Ovary (tissue), 9 donors: ENCODE results near the gene ACTN1. TPM values are rescaled to one million over a fixed set of nuclear protein-coding genes. Genes with fewer than 3 reads are reported as not detected.

ENCODE experiments used
- DNase-seq, 5 donors: peaks; one replicate each; pipeline ENCODE4 v3.0.0-alpha.2; 2019 to 2020
- H3K27ac ChIP-seq, 2 donors: fragments of 200-600 bp; one replicate each; pipeline versions ENCODE4 v1.5.1 to v1.8.0; 2019 to 2022
- H3K27me3 ChIP-seq: fragments of 200-600 bp; one replicate; pipeline ENCODE4 v1.8.0; 2022
- H3K36me3 ChIP-seq: fragments of 200-600 bp; sonication (generic); one replicate; pipeline ENCODE4 v1.5.1; 2019
- H3K4me1 ChIP-seq: one replicate; pipeline ENCODE4 v1.8.1; 2013; ENCODE audit warnings: mild to moderate bottlenecking, moderate library complexity; ENCODE audit not compliant: insufficient read depth
- H3K4me3 ChIP-seq: fragments of 200-600 bp; sonication (generic); one replicate; pipeline ENCODE4 v1.5.1; 2017
- H3K9me3 ChIP-seq, 2 donors: fragments of 200-600 bp in 1 of 2; sonication (generic) in 1 of 2; one replicate each; pipeline versions ENCODE4 v1.5.1 to v1.8.1; 2013 to 2019; ENCODE audit warnings: mild to moderate bottlenecking in 1 of 2, moderate library complexity in 1 of 2
- EP300 ChIP-seq: sonication (generic); formaldehyde crosslinking; IDR thresholded peaks from one replicate; pipeline ENCODE4 v1.6.1; 2017; ENCODE audit warnings: antibody characterized with exemption
- POLR2A ChIP-seq: fragments of 450-650 bp; IDR thresholded peaks from one replicate; pipeline ENCODE4 v1.6.1; 2017; ENCODE audit warnings: antibody characterized with exemption, mild to moderate bottlenecking, moderate library complexity
- WGBS, 3 donors: extraction: QIAGEN DNeasy Blood & Tissue Kit in 1 of 3; methylation state at CpG; one replicate each; pipeline versions ENCODE4 v1.1.5 to v1.1.7; 2013 to 2017; 5-methylcytosine and 5-hydroxymethylcytosine counted together
- intact Hi-C, 4 donors: fragments of 100-400 bp; cut with DNase I; formaldehyde crosslinking; loops; one replicate each; pipeline versions ENCODE4 v1.11.0 to v1.15.1; 2022 to 2023
- polyA plus RNA-seq, 2 donors: library from polyadenylated mRNA; stranded (reverse); fragments of 200-250 nt in 1 of 2; fragments of 350-450 nt in 1 of 2; fragmentation: Illumina TruSeq in 1 of 2; extraction: RNeasy Lipid Tissue Mini Kit (QIAGEN cat#74804) in 1 of 2; gene quantifications; one replicate each; pipeline ENCODE4 v1.2.3, GENCODE V29; 2013 to 2014
- total RNA-seq, 7 donors: library from RNA; depleted of rRNA in 2 of 7; stranded (reverse); fragments of >200 nt in 2 of 7; fragmentation: NEBNext Ultra II Directional in 3 of 7; extraction: Animal tissue kit (Norgen Biotek cat#: 25700) in 3 of 7; gene quantifications; one replicate each; pipeline versions ENCODE4 v1.1.0 to v1.2.4, GENCODE V29; 2016 to 2023
- TF ChIP-seq, protein P1 (sequence below), 3 donors: fragments of 450-650 bp in 2 of 3; fragments of 200-600 bp in 1 of 3; IDR thresholded peaks; one replicate each; pipeline versions ENCODE4 v1.5.1 to v1.8.0; 2016 to 2022; ENCODE audit warnings: antibody characterized with exemption in 3 of 3, mild to moderate bottlenecking in 1 of 3
- donor health status: DM: no; HTN: no; CAD: no; lungs with moderate emphysema.
- donor health status: DM: no; HTN: no; CAD: no.
- donor health status: Bipolar disorder and iron deficiency.
- donor health status: DM: yes; HTN: yes; CAD: no.
- donor health status: DM: no; HTN: no; CAD: no.
- donor health status: DM: yes; HTN: yes; CAD: no.

Gene ACTN1
- total and polyA plus RNA-seq, 9 donors, result 39.0 to 203 (median 138) TPM

DNA sequence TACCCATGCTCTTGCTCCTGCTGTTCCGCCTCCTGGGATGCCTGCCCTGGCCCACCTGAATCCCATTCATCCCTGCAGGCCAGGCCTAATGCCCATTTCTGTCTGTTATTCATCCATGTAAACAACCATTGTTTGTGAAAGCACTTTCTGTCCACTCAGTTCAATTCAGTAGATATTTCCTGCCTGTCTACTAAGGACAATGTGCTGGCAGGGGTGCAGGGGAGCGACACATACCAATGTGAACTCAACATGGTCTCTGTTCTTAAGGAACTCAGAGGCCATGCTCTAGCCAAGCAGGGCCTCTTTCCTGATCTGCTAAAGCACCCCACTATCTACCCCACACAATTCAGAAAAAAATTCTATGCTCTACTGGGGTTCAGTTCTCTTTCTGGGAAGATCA, 97.7 kb downstream of the ACTN1 start:
- no peak for DNase-seq
- H3K36me3 ChIP-seq, result no peaks in the 10 kb centered on the region
- no peaks in the 10 kb centered on the region for H3K27me3 ChIP-seq
- no peak overlapping the region for H3K4me3 ChIP-seq
- H3K9me3 ChIP-seq, result no peaks in the 10 kb centered on the region
- no peak overlapping the region for H3K27ac ChIP-seq
- H3K4me1 ChIP-seq, result no peaks in the 10 kb centered on the region
- 90 to 100% (median 94%) methylated on average over 2 of the region's 2 CpGs for WGBS, 3 donors
- intact Hi-C loops, result no loop called here
- no peak for TF ChIP-seq EP300
- TF ChIP-seq POLR2A, result no peak
- TF ChIP-seq, protein P1, sequence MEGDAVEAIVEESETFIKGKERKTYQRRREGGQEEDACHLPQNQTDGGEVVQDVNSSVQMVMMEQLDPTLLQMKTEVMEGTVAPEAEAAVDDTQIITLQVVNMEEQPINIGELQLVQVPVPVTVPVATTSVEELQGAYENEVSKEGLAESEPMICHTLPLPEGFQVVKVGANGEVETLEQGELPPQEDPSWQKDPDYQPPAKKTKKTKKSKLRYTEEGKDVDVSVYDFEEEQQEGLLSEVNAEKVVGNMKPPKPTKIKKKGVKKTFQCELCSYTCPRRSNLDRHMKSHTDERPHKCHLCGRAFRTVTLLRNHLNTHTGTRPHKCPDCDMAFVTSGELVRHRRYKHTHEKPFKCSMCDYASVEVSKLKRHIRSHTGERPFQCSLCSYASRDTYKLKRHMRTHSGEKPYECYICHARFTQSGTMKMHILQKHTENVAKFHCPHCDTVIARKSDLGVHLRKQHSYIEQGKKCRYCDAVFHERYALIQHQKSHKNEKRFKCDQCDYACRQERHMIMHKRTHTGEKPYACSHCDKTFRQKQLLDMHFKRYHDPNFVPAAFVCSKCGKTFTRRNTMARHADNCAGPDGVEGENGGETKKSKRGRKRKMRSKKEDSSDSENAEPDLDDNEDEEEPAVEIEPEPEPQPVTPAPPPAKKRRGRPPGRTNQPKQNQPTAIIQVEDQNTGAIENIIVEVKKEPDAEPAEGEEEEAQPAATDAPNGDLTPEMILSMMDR (IDR thresholded peaks at IDR 0.05), result no peak

DNA sequence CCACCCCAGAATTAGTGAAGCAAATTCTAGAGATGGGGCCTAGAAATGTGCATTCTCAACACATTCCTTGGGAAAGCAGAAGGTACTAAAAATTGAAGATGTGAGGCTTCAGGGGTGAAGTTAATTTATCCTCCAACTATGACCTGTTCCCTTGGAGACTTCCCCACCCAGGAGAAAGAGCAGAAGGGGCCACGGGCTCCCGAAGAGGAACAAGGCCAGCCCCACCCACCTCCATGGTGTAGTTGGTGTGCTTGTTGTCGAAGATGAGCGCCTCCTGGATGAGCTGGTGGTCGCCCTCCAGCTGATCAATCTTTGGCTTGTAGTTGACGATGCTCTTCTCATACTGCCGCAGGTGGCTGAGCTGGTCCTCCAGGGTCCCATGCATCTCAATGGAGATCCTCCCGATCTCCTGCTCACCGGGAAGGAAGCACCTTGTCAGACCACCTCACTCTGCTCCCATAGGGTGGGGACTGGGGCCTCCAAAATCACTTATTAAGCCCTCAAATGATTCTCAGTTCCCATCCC, 98.5 kb downstream of the ACTN1 start:
- intact Hi-C loops, result no loop called here
- TF ChIP-seq EP300 (no peak), POLR2A (no peak)
- TF ChIP-seq, protein P1 (IDR thresholded peaks at IDR 0.05), result no peak
- no peak overlapping the region for H3K4me3 ChIP-seq
- DNase-seq, result peak in 1 of 5 donors; percentile 9
- H3K9me3 ChIP-seq, result no peaks in the 10 kb centered on the region
- WGBS, 3 donors, result 88 to 94% (median 92%) methylated on average over 9 of the region's 9 CpGs
- no peak overlapping the region for H3K27ac ChIP-seq
- no peaks in the 10 kb centered on the region for H3K36me3 ChIP-seq
- no peaks in the 10 kb centered on the region for H3K27me3 ChIP-seq
- H3K4me1 ChIP-seq, result no peaks in the 10 kb centered on the region

GRCh38 chr14:68879841-68880575, 99.1 kb downstream of the ACTN1 start:
- H3K36me3 ChIP-seq, result no peaks in the 10 kb centered on the region
- H3K4me3 ChIP-seq, result no peak overlapping the region
- H3K9me3 ChIP-seq, result no peaks in the 10 kb centered on the region
- intact Hi-C loops, result no loop called here
- no peaks in the 10 kb centered on the region for H3K4me1 ChIP-seq
- no peak overlapping the region for H3K27ac ChIP-seq
- DNase-seq, result no peak
- WGBS, 3 donors, result 93 to 95% (median 95%) methylated on average over 11 to 13 of the region's 13 CpGs
- H3K27me3 ChIP-seq, result no peaks in the 10 kb centered on the region
- no peak for TF ChIP-seq EP300
- TF ChIP-seq, protein P1 (IDR thresholded peaks at IDR 0.05), result no peak

- H3K27me3 ChIP-seq, result no peaks in the 10 kb centered on the region
- no peaks in the 10 kb centered on the region for H3K4me1 ChIP-seq
- TF ChIP-seq POLR2A (no peak), EP300 (no peak)
- TF ChIP-seq, protein P1 (IDR thresholded peaks at IDR 0.05), result no peak
- intact Hi-C loops, result no loop called here
- no peaks in the 10 kb centered on the region for H3K36me3 ChIP-seq
- no peak overlapping the region for H3K4me3 ChIP-seq
- 88 to 95% (median 90%) methylated on average over 6 to 7 of the region's 7 CpGs for WGBS, 3 donors
- no peak overlapping the region for H3K27ac ChIP-seq
- H3K9me3 ChIP-seq, result no peaks in the 10 kb centered on the region
- no peak for DNase-seq
Measured at GRCh38 chr14:68879321-68879781, 99.8 kb downstream of the ACTN1 start.
